ENCODE measurements around the gene LRP11. TPM values are rescaled to one million over a fixed set of nuclear protein-coding genes. Genes with fewer than 3 reads are reported as not detected.
"Not testable (repeated sequence)": the region's sequence is repeated elsewhere in the genome, so short reads cannot be mapped to it uniquely, and the experiment has no call there.

Gene LRP11, protein sequence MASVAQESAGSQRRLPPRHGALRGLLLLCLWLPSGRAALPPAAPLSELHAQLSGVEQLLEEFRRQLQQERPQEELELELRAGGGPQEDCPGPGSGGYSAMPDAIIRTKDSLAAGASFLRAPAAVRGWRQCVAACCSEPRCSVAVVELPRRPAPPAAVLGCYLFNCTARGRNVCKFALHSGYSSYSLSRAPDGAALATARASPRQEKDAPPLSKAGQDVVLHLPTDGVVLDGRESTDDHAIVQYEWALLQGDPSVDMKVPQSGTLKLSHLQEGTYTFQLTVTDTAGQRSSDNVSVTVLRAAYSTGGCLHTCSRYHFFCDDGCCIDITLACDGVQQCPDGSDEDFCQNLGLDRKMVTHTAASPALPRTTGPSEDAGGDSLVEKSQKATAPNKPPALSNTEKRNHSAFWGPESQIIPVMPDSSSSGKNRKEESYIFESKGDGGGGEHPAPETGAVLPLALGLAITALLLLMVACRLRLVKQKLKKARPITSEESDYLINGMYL
- total RNA-seq (ENCODE audit: unreplicated experiment) = 51.7 TPM
- long read RNA-seq, partial matches to known transcripts = 2 of 6 reads
- long read RNA-seq, other reads (novel, unspliced or antisense) = 1 of 6 reads

DNA sequence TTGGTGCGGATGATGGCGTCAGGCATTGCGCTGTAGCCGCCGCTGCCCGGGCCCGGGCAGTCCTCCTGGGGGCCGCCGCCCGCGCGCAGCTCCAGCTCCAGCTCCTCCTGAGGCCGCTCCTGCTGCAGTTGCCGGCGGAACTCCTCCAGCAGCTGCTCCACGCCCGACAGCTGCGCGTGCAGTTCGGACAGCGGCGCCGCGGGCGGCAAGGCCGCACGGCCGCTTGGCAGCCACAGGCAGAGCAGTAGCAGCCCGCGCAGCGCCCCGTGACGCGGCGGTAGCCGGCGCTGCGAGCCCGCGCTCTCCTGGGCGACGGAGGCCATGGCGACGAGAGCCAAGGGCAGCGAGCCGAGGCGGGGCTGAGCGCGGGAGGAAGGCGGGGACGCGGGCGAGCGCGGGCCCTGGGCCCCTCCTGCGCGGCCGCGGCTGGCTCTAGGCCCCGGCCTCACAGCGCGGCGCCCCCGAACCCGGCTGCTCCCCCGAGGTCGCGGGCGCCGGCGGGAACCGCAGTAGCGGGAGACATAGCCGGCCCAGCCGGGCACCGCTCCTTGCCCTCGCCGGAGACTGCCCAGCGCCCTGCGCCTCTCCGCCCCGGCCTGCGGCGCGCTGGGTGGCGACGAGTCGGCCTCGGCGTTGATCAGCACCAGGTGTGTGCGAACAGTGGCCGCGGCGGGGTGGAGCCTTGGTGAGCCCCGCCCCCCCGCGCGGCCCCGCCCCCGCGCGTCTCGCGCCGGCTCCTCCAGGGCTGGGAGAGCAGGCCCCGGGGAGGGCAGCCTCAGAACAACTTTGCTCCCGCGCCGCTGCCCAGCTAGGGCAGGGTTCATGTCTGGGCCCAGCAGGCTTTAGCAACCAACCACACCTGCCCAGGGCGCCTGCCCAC lies at the start of gene LRP11:
Gene LRP11, minus strand, starts transcription at position 662 of the 880 bp plus-strand sequence. Its CDS starts 339 bp downstream, at position 323.
- TF ChIP-seq, protein P1, sequence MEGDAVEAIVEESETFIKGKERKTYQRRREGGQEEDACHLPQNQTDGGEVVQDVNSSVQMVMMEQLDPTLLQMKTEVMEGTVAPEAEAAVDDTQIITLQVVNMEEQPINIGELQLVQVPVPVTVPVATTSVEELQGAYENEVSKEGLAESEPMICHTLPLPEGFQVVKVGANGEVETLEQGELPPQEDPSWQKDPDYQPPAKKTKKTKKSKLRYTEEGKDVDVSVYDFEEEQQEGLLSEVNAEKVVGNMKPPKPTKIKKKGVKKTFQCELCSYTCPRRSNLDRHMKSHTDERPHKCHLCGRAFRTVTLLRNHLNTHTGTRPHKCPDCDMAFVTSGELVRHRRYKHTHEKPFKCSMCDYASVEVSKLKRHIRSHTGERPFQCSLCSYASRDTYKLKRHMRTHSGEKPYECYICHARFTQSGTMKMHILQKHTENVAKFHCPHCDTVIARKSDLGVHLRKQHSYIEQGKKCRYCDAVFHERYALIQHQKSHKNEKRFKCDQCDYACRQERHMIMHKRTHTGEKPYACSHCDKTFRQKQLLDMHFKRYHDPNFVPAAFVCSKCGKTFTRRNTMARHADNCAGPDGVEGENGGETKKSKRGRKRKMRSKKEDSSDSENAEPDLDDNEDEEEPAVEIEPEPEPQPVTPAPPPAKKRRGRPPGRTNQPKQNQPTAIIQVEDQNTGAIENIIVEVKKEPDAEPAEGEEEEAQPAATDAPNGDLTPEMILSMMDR (IDR thresholded peaks at IDR 0.05; ENCODE audit: unreplicated experiment) = no peak
- peaks cover 6% of the 10 kb centered on the region for H3K36me3 Mint-ChIP-seq (ENCODE audit: low read depth, unreplicated experiment)
- no peaks in the 10 kb centered on the region for H3K9me3 Mint-ChIP-seq (ENCODE audit: unreplicated experiment)
- peaks cover 14% of the 10 kb centered on the region for H3K27me3 Mint-ChIP-seq (ENCODE audit: unreplicated experiment)
- peaks cover 65% of the 10 kb centered on the region for H3K4me1 Mint-ChIP-seq (ENCODE audit: unreplicated experiment)
- peak within 1 kb of the TSS; percentile 98 for H3K4me3 Mint-ChIP-seq (ENCODE audit: unreplicated experiment)
- no peak within 1 kb of the TSS for H3K27ac Mint-ChIP-seq (ENCODE audit: unreplicated experiment)
- peak; percentile 89 for DNase-seq (ENCODE audit: low spot score)

DNA sequence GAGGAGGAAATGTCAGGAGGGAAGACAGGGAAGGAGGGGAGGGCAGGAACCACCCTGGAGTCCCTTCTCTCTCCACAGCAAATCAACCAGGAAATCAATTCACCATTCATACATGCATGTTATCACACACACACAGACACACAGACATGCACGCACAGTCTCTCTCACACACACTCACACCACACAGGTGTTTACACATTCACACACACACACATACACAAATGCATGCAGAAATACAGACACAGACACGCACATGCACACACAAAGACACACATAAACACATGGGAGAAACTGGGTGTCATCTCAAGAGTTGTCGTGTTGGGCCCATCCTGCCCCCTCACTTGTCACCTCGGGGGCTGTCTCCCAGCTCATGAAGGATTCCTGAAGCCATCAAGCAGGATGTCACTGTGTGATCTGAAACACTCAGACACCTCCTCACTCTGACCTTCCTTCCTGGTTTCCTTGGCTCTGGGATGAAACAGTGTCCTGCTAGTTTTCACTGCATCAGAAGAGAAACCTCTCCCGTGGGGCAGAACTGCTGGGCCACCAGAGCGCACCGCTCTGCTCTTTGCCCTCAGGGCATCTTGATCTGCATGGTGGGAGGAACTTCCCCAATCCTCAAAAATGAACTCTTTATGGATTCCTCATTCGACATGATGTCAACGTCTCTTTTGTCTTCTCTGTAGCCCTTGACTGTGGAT lies 49.5 kb upstream of the LRP11 start:
- Mint-ChIP-seq H3K27me3 (ENCODE audit: unreplicated experiment) (peaks cover 4% of the 10 kb centered on the region), H3K36me3 (ENCODE audit: low read depth, unreplicated experiment) (peaks cover 6% of the 10 kb centered on the region), H3K4me1 (ENCODE audit: unreplicated experiment) (peaks cover 20% of the 10 kb centered on the region), H3K4me3 (ENCODE audit: unreplicated experiment) (no peak overlapping the region), H3K27ac (ENCODE audit: unreplicated experiment) (no peak overlapping the region), H3K9me3 (ENCODE audit: unreplicated experiment) (no peaks in the 10 kb centered on the region)
- TF ChIP-seq, protein P1 (IDR thresholded peaks at IDR 0.05; ENCODE audit: unreplicated experiment) = no peak
- DNase-seq (ENCODE audit: low spot score) = no peak

DNA sequence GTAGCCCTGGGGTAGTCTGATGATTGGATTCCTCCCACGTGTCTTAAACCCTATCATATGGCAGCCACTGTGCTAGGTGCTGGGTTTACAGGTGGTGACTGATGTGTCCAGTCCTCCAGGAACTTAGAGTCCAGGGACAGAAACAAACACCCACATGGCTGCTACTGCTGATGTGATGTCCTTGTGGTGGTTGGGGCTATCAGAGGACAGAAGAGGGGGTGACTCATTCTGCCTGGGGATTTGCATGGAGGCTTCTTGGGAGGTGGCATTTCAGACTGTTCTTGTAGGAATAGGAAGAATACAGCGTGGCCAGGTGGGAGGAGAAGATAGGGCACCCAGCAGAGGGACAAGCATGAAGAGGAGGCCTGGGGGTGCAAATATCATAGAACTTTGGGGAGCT lies 48.9 kb upstream of the LRP11 start:
- TF ChIP-seq, protein P1 (IDR thresholded peaks at IDR 0.05; ENCODE audit: unreplicated experiment) = no peak
- peaks cover 18% of the 10 kb centered on the region for H3K4me1 Mint-ChIP-seq (ENCODE audit: unreplicated experiment)
- peaks cover 6% of the 10 kb centered on the region for H3K36me3 Mint-ChIP-seq (ENCODE audit: low read depth, unreplicated experiment)
- no peak overlapping the region for H3K27ac Mint-ChIP-seq (ENCODE audit: unreplicated experiment)
- peaks cover 2% of the 10 kb centered on the region for H3K9me3 Mint-ChIP-seq (ENCODE audit: unreplicated experiment)
- H3K27me3 Mint-ChIP-seq (ENCODE audit: unreplicated experiment) = peaks cover 3% of the 10 kb centered on the region
- DNase-seq (ENCODE audit: low spot score) = no peak
- H3K4me3 Mint-ChIP-seq (ENCODE audit: unreplicated experiment) = no peak overlapping the region

DNA sequence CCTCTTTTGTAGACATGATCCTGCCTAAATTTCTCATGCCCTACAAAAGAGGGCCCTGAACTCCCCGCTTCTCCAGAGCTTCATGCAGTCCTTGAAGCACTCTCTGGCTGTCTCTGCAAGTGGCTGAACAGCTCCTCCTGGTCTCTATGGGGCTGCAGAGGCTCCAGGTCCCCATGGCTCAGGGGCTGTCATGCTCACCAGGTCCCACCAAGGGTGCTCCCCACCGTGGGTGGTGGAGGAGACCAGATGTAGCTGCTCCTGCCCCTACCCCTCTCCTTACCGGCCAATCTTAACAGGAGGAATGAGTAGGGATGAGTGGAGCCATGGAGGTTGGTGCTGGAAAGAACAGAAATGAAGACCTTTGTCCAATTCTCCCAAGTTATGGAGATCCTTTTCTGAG lies 48.5 kb upstream of the LRP11 start:
- DNase-seq (ENCODE audit: low spot score); H3K27me3 Mint-ChIP-seq (ENCODE audit: unreplicated experiment); H3K27ac Mint-ChIP-seq (ENCODE audit: unreplicated experiment); H3K4me3 Mint-ChIP-seq (ENCODE audit: unreplicated experiment); H3K9me3 Mint-ChIP-seq (ENCODE audit: unreplicated experiment): not testable (repeated sequence)
- Mint-ChIP-seq H3K4me1 (ENCODE audit: unreplicated experiment) (peaks cover 18% of the 10 kb centered on the region), H3K36me3 (ENCODE audit: low read depth, unreplicated experiment) (peaks cover 10% of the 10 kb centered on the region)

DNA sequence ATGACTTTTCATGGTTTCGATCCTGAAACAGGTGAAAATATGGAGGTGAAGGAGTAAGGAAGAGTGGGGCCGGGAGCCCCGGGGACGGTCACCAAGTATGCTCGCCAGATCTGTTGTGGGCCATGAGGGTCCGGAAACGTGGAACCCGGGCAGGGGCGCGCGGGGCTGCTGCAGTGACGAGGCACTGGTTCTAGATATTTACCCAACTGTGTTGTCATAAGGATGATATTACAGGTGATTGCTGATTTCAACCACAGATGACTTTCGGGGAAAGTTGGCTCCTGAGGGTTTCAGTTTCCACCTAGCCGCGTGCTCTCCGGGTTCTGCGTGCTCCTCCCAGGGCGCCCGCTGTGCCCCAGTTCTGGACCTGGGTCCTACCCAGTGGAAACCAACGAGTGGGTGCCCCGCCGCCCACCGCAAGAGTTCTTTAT lies 46.6 kb upstream of the LRP11 start:
- no peak overlapping the region for H3K4me3 Mint-ChIP-seq (ENCODE audit: unreplicated experiment)
- H3K4me1 Mint-ChIP-seq (ENCODE audit: unreplicated experiment) = peaks cover 23% of the 10 kb centered on the region
- no peak for DNase-seq (ENCODE audit: low spot score)
- no peak overlapping the region for H3K27ac Mint-ChIP-seq (ENCODE audit: unreplicated experiment)
- peaks cover 10% of the 10 kb centered on the region for H3K36me3 Mint-ChIP-seq (ENCODE audit: low read depth, unreplicated experiment)
- peaks cover 6% of the 10 kb centered on the region for H3K9me3 Mint-ChIP-seq (ENCODE audit: unreplicated experiment)
- H3K27me3 Mint-ChIP-seq (ENCODE audit: unreplicated experiment) = peaks cover 3% of the 10 kb centered on the region
- TF ChIP-seq, protein P1 (IDR thresholded peaks at IDR 0.05; ENCODE audit: unreplicated experiment) = no peak

Data from endothelial cell (in vitro differentiated cells).